Ascending aorta (tissue), 2 donors: ENCODE results near the gene ADAM22. TPM values are rescaled to one million over a fixed set of nuclear protein-coding genes. Genes with fewer than 3 reads are reported as not detected.

ENCODE experiments used
- DNase-seq, 2 donors: peaks; one replicate each; pipeline ENCODE4 v3.0.0-alpha.2; 2019; ENCODE audit warnings: low spot score in 2 of 2
- H3K27ac ChIP-seq, 2 donors: fragments of 200-600 bp; sonication (generic); one replicate each; pipeline ENCODE4 v1.5.1; 2016 to 2017; ENCODE audit warnings: mild to moderate bottlenecking in 1 of 2
- H3K27me3 ChIP-seq: fragments of 200-600 bp; sonication (generic); one replicate; pipeline ENCODE4 v1.5.1; 2017
- H3K36me3 ChIP-seq, 2 donors: fragments of 200-600 bp; sonication (generic); one replicate each; pipeline ENCODE4 v1.5.1; 2016
- H3K4me1 ChIP-seq, 2 donors: fragments of 200-600 bp; sonication (generic); one replicate each; pipeline ENCODE4 v1.5.1; 2016 to 2017; ENCODE audit warnings: mild to moderate bottlenecking in 1 of 2
- H3K4me3 ChIP-seq, 2 donors: fragments of 200-600 bp; sonication (generic); one replicate each; pipeline ENCODE4 v1.5.1; 2016 to 2017; ENCODE audit warnings: mild to moderate bottlenecking in 1 of 2
- H3K9me3 ChIP-seq, 2 donors: fragments of 200-600 bp; sonication (generic); one replicate each; pipeline ENCODE4 v1.5.1; 2016
- intact Hi-C: fragments of 100-400 bp; cut with DNase I; formaldehyde crosslinking; loops from one replicate; pipeline ENCODE4 v1.15.1; 2023
- total RNA-seq: library from RNA; depleted of rRNA; stranded (reverse); fragments of >200 nt; gene quantifications from one replicate; pipeline ENCODE4 v1.1.0, GENCODE V29; 2016
- TF ChIP-seq, protein P1 (sequence below), 3 experiments: fragments of 200-600 bp in 2 of 3; fragments of 450-650 bp in 1 of 3; sonication (generic) in 2 of 3; IDR thresholded peaks; one replicate each; pipeline ENCODE4 v1.5.1; 2016 to 2019; ENCODE audit warnings: antibody characterized with exemption in 3 of 3, mild to moderate bottlenecking in 1 of 3, moderate library complexity in 1 of 3

The ADAM22 gene
- total RNA-seq, 1 donor from 2014 or later = 0.85 TPM

GRCh38 chr7:88002617-88003016, 68.6 kb downstream of the ADAM22 start:
- Histone ChIP-seq H3K27me3 (no peaks in the 10 kb centered on the region), H3K4me1 (no peaks in the 10 kb centered on the region), H3K9me3 (no peaks in the 10 kb centered on the region), H3K27ac (no peak overlapping the region), H3K36me3 (no peaks in the 10 kb centered on the region), H3K4me3 (no peak overlapping the region)
- intact Hi-C loops = no loop called here
- DNase-seq = no peak
- TF ChIP-seq, protein P1, sequence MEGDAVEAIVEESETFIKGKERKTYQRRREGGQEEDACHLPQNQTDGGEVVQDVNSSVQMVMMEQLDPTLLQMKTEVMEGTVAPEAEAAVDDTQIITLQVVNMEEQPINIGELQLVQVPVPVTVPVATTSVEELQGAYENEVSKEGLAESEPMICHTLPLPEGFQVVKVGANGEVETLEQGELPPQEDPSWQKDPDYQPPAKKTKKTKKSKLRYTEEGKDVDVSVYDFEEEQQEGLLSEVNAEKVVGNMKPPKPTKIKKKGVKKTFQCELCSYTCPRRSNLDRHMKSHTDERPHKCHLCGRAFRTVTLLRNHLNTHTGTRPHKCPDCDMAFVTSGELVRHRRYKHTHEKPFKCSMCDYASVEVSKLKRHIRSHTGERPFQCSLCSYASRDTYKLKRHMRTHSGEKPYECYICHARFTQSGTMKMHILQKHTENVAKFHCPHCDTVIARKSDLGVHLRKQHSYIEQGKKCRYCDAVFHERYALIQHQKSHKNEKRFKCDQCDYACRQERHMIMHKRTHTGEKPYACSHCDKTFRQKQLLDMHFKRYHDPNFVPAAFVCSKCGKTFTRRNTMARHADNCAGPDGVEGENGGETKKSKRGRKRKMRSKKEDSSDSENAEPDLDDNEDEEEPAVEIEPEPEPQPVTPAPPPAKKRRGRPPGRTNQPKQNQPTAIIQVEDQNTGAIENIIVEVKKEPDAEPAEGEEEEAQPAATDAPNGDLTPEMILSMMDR (IDR thresholded peaks at IDR 0.05) = no peak

DNA sequence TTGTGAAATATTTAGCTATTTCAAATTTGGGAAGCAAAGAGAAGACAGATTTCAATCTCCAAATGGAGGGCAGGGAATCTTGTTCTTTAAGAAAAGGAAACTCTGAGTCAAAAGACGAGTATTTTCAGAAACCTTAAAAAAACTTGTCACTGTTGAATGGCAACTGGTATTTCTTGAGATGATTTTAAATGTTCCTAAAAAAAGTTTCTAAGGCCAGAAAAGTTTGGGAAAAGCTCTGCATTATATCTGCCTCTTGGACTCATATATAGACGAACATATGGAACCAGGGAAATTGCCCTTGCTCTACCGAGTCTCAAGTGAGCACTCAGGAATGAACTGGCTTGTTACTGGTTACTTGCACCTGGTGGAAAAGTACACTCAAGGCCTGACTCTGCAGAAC, 69.5 kb downstream of the ADAM22 start:
- H3K4me1 ChIP-seq = no peaks in the 10 kb centered on the region

DNA sequence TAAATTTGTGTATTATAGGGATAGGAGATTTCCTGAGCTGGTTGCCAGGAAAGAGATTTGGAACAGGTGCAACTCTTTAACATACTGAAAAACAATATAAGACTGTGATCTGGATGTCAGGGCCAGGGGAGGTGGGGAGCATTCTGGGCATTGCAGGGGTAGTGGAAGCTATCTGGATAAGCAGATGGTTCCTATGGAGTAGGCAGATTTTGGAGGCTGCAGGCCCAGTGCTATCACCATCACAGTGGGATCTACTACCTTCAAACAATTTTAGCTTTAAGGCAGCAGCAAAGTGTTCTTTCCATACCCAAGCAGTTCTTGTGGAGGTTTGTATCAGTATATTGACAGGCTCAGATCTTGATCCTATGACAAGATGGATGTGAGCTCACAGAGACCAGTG, 71.1 kb downstream of the ADAM22 start:
- Histone ChIP-seq H3K4me1 (no peaks in the 10 kb centered on the region), H3K27me3 (no peaks in the 10 kb centered on the region), H3K4me3 (no peak overlapping the region), H3K9me3 (no peaks in the 10 kb centered on the region), H3K27ac (no peak overlapping the region), H3K36me3 (no peaks in the 10 kb centered on the region)
- DNase-seq = no peak
- TF ChIP-seq, protein P1 (IDR thresholded peaks at IDR 0.05) = no peak
- intact Hi-C loops = no loop called here

More for the DNA sequence above, 69.5 kb downstream of the ADAM22 start:
- Histone ChIP-seq H3K36me3 (no peaks in the 10 kb centered on the region), H3K4me3 (no peak overlapping the region), H3K27ac (no peak overlapping the region), H3K27me3 (no peaks in the 10 kb centered on the region), H3K9me3 (no peaks in the 10 kb centered on the region)
- intact Hi-C loops = no loop called here
- TF ChIP-seq, protein P1 (IDR thresholded peaks at IDR 0.05) = no peak
- DNase-seq = no peak

GRCh38 chr7:88009651-88010050, 75.6 kb downstream of the ADAM22 start:
- no peaks in the 10 kb centered on the region for H3K9me3 ChIP-seq
- no peaks in the 10 kb centered on the region for H3K27me3 ChIP-seq
- H3K27ac ChIP-seq = no peak overlapping the region
- intact Hi-C loops = no loop called here
- no peak for DNase-seq
- TF ChIP-seq, protein P1 (IDR thresholded peaks at IDR 0.05) = no peak
- H3K4me3 ChIP-seq = no peak overlapping the region
- H3K4me1 ChIP-seq = no peaks in the 10 kb centered on the region
- no peaks in the 10 kb centered on the region for H3K36me3 ChIP-seq

- H3K27me3 ChIP-seq = no peaks in the 10 kb centered on the region
- no peak for DNase-seq
- no peak overlapping the region for H3K4me3 ChIP-seq
- H3K36me3 ChIP-seq = no peaks in the 10 kb centered on the region
- H3K4me1 ChIP-seq = no peaks in the 10 kb centered on the region
- intact Hi-C loops = no loop called here
- no peaks in the 10 kb centered on the region for H3K9me3 ChIP-seq
- no peak overlapping the region for H3K27ac ChIP-seq
- TF ChIP-seq, protein P1 (IDR thresholded peaks at IDR 0.05) = no peak
These were observed 78.0 kb downstream of the ADAM22 start for GRCh38 chr7:88012086-88012485.

DNA sequence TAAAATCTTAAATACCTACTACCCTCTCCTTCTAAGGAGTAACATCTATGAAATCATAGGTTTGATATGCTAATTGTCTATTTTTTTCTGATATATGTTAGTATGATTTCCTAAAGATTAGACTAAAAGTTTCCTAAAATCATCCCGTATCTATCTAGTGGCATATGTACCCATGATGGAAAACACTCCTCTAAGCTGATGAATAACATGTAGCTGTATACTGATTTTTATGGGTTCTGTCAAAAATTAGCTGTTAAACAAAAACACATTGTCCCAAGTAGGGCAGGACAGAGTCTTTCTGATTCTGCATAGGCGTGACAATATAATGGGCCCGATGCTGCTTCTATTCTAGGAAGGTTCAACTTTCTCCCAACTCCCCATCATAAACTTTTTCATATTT, 79.9 kb downstream of the ADAM22 start:
- TF ChIP-seq, protein P1 (IDR thresholded peaks at IDR 0.05) = no peak
- Histone ChIP-seq H3K27me3 (no peaks in the 10 kb centered on the region), H3K9me3 (no peaks in the 10 kb centered on the region)

More for the DNA sequence above, 79.9 kb downstream of the ADAM22 start:
- Histone ChIP-seq H3K4me1 (no peaks in the 10 kb centered on the region), H3K36me3 (no peaks in the 10 kb centered on the region), H3K27ac (no peak overlapping the region), H3K4me3 (no peak overlapping the region)
- no peak for DNase-seq
- intact Hi-C loops = no loop called here
